PC-9 (cell line): ENCODE results near the gene GRIA1. TPM values are rescaled to one million over a fixed set of nuclear protein-coding genes. Genes with fewer than 3 reads are reported as not detected.

Experiments used
- BruUV-seq: library from RNA; stranded (reverse); fragments of 400-500 nt; replicated peaks from 2 replicates; lab custom pipeline; 2021; lab: Mats Ljungman, UMichigan
- CTCF ChIA-PET: fragments of 300-600 bp; sonication (Branson Sonifier 250); formaldehyde crosslinking; loops from one replicate; lab custom pipeline; 2022; ENCODE audit warnings: antibody characterized with exemption; lab: Charles Lee
- POLR2A ChIA-PET: fragments of 300-600 bp; sonication (Branson Sonifier 250); formaldehyde crosslinking; loops from one replicate; lab custom pipeline; 2022; ENCODE audit warnings: antibody characterized with exemption; ENCODE audit not compliant: unreplicated experiment; lab: Charles Lee
- DNase-seq, 2 experiments: peaks; one replicate each; pipeline versions ENCODE4 v3.0.0 to v3.0.0-alpha.2; 2015 to 2022; ENCODE audit warnings: mixed read lengths in 1 of 2
- H2AFZ ChIP-seq: fragments of 200-600 bp; sonication (generic); 2 replicates; pipeline ENCODE4 v1.8.1; 2017; ENCODE audit warnings: antibody characterized with exemption
- H3F3A ChIP-seq: fragments of 200-600 bp; sonication (generic); 2 replicates; pipeline ENCODE4 v1.8.1; 2017; ENCODE audit warnings: antibody characterized with exemption, mild to moderate bottlenecking, low read depth; ENCODE audit not compliant: insufficient read depth
- H3K27ac ChIP-seq: fragments of 200-600 bp; sonication (generic); 2 replicates; pipeline ENCODE4 v1.6.1; 2016; ENCODE audit warnings: mixed run types
- H3K27me3 ChIP-seq: fragments of 200-600 bp; sonication (generic); 2 replicates; pipeline ENCODE4 v1.6.1; 2016; ENCODE audit warnings: low read depth, mixed run types; ENCODE audit not compliant: insufficient read depth
- H3K36me3 ChIP-seq: fragments of 200-600 bp; sonication (generic); 2 replicates; pipeline ENCODE4 v1.6.1; 2016; ENCODE audit warnings: low read depth, mixed run types
- H3K4me1 ChIP-seq: fragments of 200-600 bp; sonication (generic); replicated peaks from 2 replicates; pipeline ENCODE4 v1.6.1; 2016; ENCODE audit warnings: mixed run types; ENCODE audit not compliant: insufficient read depth
- H3K4me2 ChIP-seq: fragments of 200-600 bp; sonication (generic); 2 replicates; pipeline ENCODE4 v1.6.1; 2017; ENCODE audit warnings: mixed run types
- H3K4me3 ChIP-seq: fragments of 200-600 bp; sonication (generic); 2 replicates; pipeline ENCODE4 v1.6.1; 2016; ENCODE audit warnings: mixed run types
- H3K79me2 ChIP-seq: fragments of 200-600 bp; sonication (generic); 2 replicates; pipeline ENCODE4 v1.6.1; 2017; ENCODE audit warnings: low read depth, mixed run types
- H3K9me2 ChIP-seq: fragments of 200-600 bp; sonication (generic); 2 replicates; pipeline ENCODE4 v1.8.1; 2017; ENCODE audit warnings: mild to moderate bottlenecking; ENCODE audit not compliant: insufficient read depth
- H3K9me3 ChIP-seq: fragments of 200-600 bp; sonication (generic); 2 replicates; pipeline ENCODE4 v1.8.1; 2016; ENCODE audit warnings: low read depth; ENCODE audit not compliant: insufficient read depth
- H4K20me1 ChIP-seq: fragments of 200-600 bp; sonication (generic); 2 replicates; pipeline ENCODE4 v1.8.1; 2017; ENCODE audit not compliant: insufficient read depth
- CTCF ChIP-seq: fragments of 200-600 bp; sonication (generic); conservative IDR thresholded peaks from 2 replicates; pipeline ENCODE4 v1.6.1; 2017; ENCODE audit warnings: mixed run types, antibody characterized with exemption, mild to moderate bottlenecking, moderate library complexity
- EZH2 ChIP-seq: fragments of 200-600 bp; sonication (generic); IDR thresholded peaks from 2 replicates; pipeline ENCODE4 v1.8.0; 2017; ENCODE audit warnings: antibody characterized with exemption, low read depth
- intact Hi-C: fragments of 100-400 bp; cut with micrococcal nuclease; formaldehyde crosslinking; loops from one replicate; pipeline ENCODE4 v1.10.0; 2022; ENCODE audit not compliant: unreplicated experiment
- total RNA-seq: library from RNA; stranded (reverse); gene quantifications from 2 replicates; pipeline ENCODE4 v1.2.3, GENCODE V29; 2021

GRIA1 gene
- total RNA-seq, 1 experiment from 2014 or later: not detected

GRCh38 chr5:153543288-153543687 is 52.8 kb downstream of the GRIA1 start:
- H3K27ac ChIP-seq: no peak overlapping the region
- ChIA-PET POLR2A (no interaction called here), CTCF (no interaction called here)
- no peaks in the 10 kb centered on the region for H3F3A ChIP-seq
- no peak for DNase-seq
- no peak overlapping the region for H2AFZ ChIP-seq
- no peaks in the 10 kb centered on the region for H3K79me2 ChIP-seq
- no peaks in the 10 kb centered on the region for H3K36me3 ChIP-seq
- no TSS peak for BruUV-seq
- TF ChIP-seq CTCF (no peak), EZH2 (no peak)
- intact Hi-C loops: no loop called here
- no peaks in the 10 kb centered on the region for H4K20me1 ChIP-seq
- H3K4me3 ChIP-seq: no peak overlapping the region
- H3K27me3 ChIP-seq: 0 out of 2 replicates have a peak, but pooled peaks cover 3% of the 10 kb centered on the region
- H3K9me3 ChIP-seq: no peaks in the 10 kb centered on the region
- no peaks in the 10 kb centered on the region for H3K4me1 ChIP-seq
- no peaks in the 10 kb centered on the region for H3K9me2 ChIP-seq
- no peak overlapping the region for H3K4me2 ChIP-seq

GRCh38 chr5:153543959-153544470 is 53.5 kb downstream of the GRIA1 start:
- no TSS peak for BruUV-seq
- H3K79me2 ChIP-seq: no peaks in the 10 kb centered on the region
- no peak overlapping the region for H3K27ac ChIP-seq
- ChIA-PET POLR2A (no interaction called here), CTCF (no interaction called here)
- no peaks in the 10 kb centered on the region for H3K4me1 ChIP-seq
- no peaks in the 10 kb centered on the region for H3K36me3 ChIP-seq
- DNase-seq: no peak
- intact Hi-C loops: no loop called here
- no peak overlapping the region for H2AFZ ChIP-seq
- H3F3A ChIP-seq: no peaks in the 10 kb centered on the region
- H3K4me3 ChIP-seq: no peak overlapping the region
- no peaks in the 10 kb centered on the region for H4K20me1 ChIP-seq
- H3K27me3 ChIP-seq: 0 out of 2 replicates have a peak, but pooled peaks cover 3% of the 10 kb centered on the region
- H3K9me2 ChIP-seq: no peaks in the 10 kb centered on the region
- TF ChIP-seq CTCF (no peak), EZH2 (no peak)
- H3K4me2 ChIP-seq: no peak overlapping the region
- H3K9me3 ChIP-seq: no peaks in the 10 kb centered on the region

- Histone ChIP-seq H4K20me1 (no peaks in the 10 kb centered on the region), H3K27me3 (no peaks in the 10 kb centered on the region), H3K4me1 (no peaks in the 10 kb centered on the region), H3K27ac (no peak overlapping the region), H2AFZ (no peak overlapping the region), H3K9me2 (no peaks in the 10 kb centered on the region), H3K36me3 (no peaks in the 10 kb centered on the region), H3K4me3 (no peak overlapping the region), H3F3A (no peaks in the 10 kb centered on the region), H3K9me3 (no peaks in the 10 kb centered on the region), H3K79me2 (no peaks in the 10 kb centered on the region), H3K4me2 (no peak overlapping the region)
- intact Hi-C loops: no loop called here
- CTCF ChIA-PET: no interaction called here
- BruUV-seq: no TSS peak
- POLR2A ChIA-PET: no interaction called here
- no peak for TF ChIP-seq CTCF
- TF ChIP-seq EZH2: no peak
- no peak for DNase-seq
Observed at GRCh38 chr5:153544706-153545105, 54.2 kb downstream of the GRIA1 start.
